Panc1 (cell line): ENCODE data around the gene NDUFB3. TPM values are rescaled to one million over a fixed set of nuclear protein-coding genes. Genes with fewer than 3 reads are reported as not detected.
"Not testable (repeated sequence)": the region's sequence is repeated elsewhere in the genome, so short reads cannot be mapped to it uniquely, and the experiment has no call there.

Source experiments
- ATAC-seq: fragments of 200-7000 bp; cut with Tn5 transposase; 2 replicates; pipeline ENCODE4 v1.9.1; 2020; ENCODE audit warnings: mild to moderate bottlenecking, moderate library complexity
- Bru-seq: library from RNA; stranded (reverse); fragments of 400-500 nt; gene quantifications from one replicate; lab custom pipeline; 2021; lab: Mats Ljungman, UMichigan
- BruChase-seq, 2 experiments: library from RNA; stranded (reverse); fragments of 400-500 nt; gene quantifications; one replicate each; lab custom pipeline; 2021; lab: Mats Ljungman, UMichigan
- BruUV-seq: library from RNA; stranded (reverse); fragments of 400-500 nt; replicated peaks from 2 replicates; lab custom pipeline; 2021; lab: Mats Ljungman, UMichigan
- CTCF ChIA-PET: fragments of 300-600 bp; sonication (Branson Sonifier 250); formaldehyde crosslinking; loops from one replicate; lab custom pipeline; 2022; ENCODE audit warnings: antibody characterized with exemption; lab: Charles Lee
- POLR2A ChIA-PET: fragments of 300-600 bp; sonication (Branson Sonifier 250); formaldehyde crosslinking; loops from one replicate; lab custom pipeline; 2022; ENCODE audit warnings: antibody characterized with exemption; lab: Charles Lee
- DNase-seq: peaks from one replicate; pipeline ENCODE4 v3.0.0-alpha.2; 2010; ENCODE audit warnings: low read depth, low spot score
- H3K27ac ChIP-seq: 2 replicates; pipeline ENCODE4 v1.5.1; 2011; ENCODE audit warnings: mild to moderate bottlenecking, low read length, inconsistent platforms
- H3K27me3 ChIP-seq: fragments of 200-500 bp; sonication (Bioruptor generic); 2 replicates; pipeline ENCODE4 v1.6.0; 2014; ENCODE audit warnings: low read length, inconsistent platforms; ENCODE audit not compliant: control insufficient read depth, insufficient read depth
- H3K36me3 ChIP-seq: fragments of 200-500 bp; sonication (Bioruptor generic); 2 replicates; pipeline ENCODE4 v1.5.1; 2014; ENCODE audit warnings: inconsistent platforms, mild to moderate bottlenecking, low read length, moderate library complexity; ENCODE audit not compliant: control insufficient read depth, insufficient read depth
- H3K4me1 ChIP-seq: 2 replicates; pipeline ENCODE4 v1.5.1; 2011; ENCODE audit warnings: inconsistent platforms, mild to moderate bottlenecking, low read length, moderate library complexity; ENCODE audit not compliant: control insufficient read depth, insufficient read depth
- H3K4me3 ChIP-seq, 2 experiments: 2 replicates each; pipeline ENCODE4 v1.5.1; 2011 to 2012; ENCODE audit warnings: low read depth in 2 of 2, low read length in 2 of 2, mild to moderate bottlenecking in 2 of 2, inconsistent platforms in 1 of 2, moderate library complexity in 1 of 2
- H3K9me3 ChIP-seq: fragments of 200-500 bp; sonication (Bioruptor generic); 2 replicates; pipeline ENCODE4 v1.5.1; 2014; ENCODE audit warnings: low read depth, mild to moderate bottlenecking, inconsistent platforms, low read length, moderate library complexity; ENCODE audit not compliant: control insufficient read depth, insufficient read depth
- POLR2AphosphoS5 ChIP-seq: IDR thresholded peaks from 2 replicates; pipeline ENCODE4 v1.6.1; 2012; ENCODE audit warnings: mild to moderate bottlenecking, low read depth, low read length, moderate library complexity
- SIN3A ChIP-seq: IDR thresholded peaks from 2 replicates; pipeline ENCODE4 v1.6.1; 2012; ENCODE audit warnings: low read depth, mild to moderate bottlenecking, low read length, moderate library complexity, borderline replicate concordance; ENCODE audit not compliant: insufficient read depth
- TCF7L2 ChIP-seq: IDR thresholded peaks from 2 replicates; pipeline ENCODE4 v1.6.1; 2011; ENCODE audit warnings: mild to moderate bottlenecking, low read depth, low read length, inconsistent platforms
- in situ Hi-C: cut with HindIII; loops from 2 replicates; pipeline ENCODE4 v1.10.0; 2016; ENCODE audit warnings: low sequenced_read_pairs, low pct_unique_long_range_greater_than_20kb
- intact Hi-C: fragments of 100-400 bp; cut with micrococcal nuclease; formaldehyde crosslinking; loops from one replicate; pipeline ENCODE4 v1.10.0; 2022; ENCODE audit not compliant: unreplicated experiment
- long read RNA-seq: library from polyadenylated mRNA; unstranded; transcript quantifications from one replicate; pipeline ENCODE4 v2.0.0, GENCODE V29; 2021; ENCODE audit not compliant: unreplicated experiment
- polyA plus RNA-seq: library from polyadenylated mRNA; unstranded; fragments of >200 nt; gene quantifications from one replicate; pipeline ENCODE4 v1.2.1, GENCODE V29; 2012; ENCODE audit warnings: missing spikeins; ENCODE audit not compliant: insufficient read length
- total RNA-seq: library from RNA; stranded (reverse); gene quantifications from one replicate; pipeline ENCODE4 v1.2.1, GENCODE V29; 2021; ENCODE audit not compliant: unreplicated experiment
- TF ChIP-seq, protein P1 (sequence below): fragments of 450-650 bp; IDR thresholded peaks from 2 replicates; pipeline ENCODE4 v1.5.1; 2017; ENCODE audit warnings: mild to moderate bottlenecking
- TF ChIP-seq, protein P2 (sequence below), 2 experiments: IDR thresholded peaks; 2 replicates each; pipeline ENCODE4 v1.6.1; 2011 to 2012; ENCODE audit warnings: low read depth in 2 of 2, control low read depth in 1 of 2, low read length in 1 of 2, mild to moderate bottlenecking in 1 of 2, moderate library complexity in 1 of 2; ENCODE audit not compliant: insufficient read depth in 1 of 2

The NDUFB3 gene
- total RNA-seq = 88.6 TPM
- polyA plus RNA-seq = 47.9 TPM
- Bru-seq, nascent RNA = percentile 58 among the genes with signal in this experiment
- BruChase-seq, experiment 1, labeled RNA remaining after a 2-hour chase = percentile 56 among the genes with signal in this experiment
- BruChase-seq, experiment 2, labeled RNA remaining after a 6-hour chase = percentile 63 among the genes with signal in this experiment
- long read RNA-seq, transcript NDUFB3-201 (3 exons, 755 nt) = major isoform, 58 of 72 reads
- long read RNA-seq, partial matches to known transcripts = 13 of 72 reads
- long read RNA-seq, other reads (novel, unspliced or antisense) = 0 of 72 reads

DNA sequence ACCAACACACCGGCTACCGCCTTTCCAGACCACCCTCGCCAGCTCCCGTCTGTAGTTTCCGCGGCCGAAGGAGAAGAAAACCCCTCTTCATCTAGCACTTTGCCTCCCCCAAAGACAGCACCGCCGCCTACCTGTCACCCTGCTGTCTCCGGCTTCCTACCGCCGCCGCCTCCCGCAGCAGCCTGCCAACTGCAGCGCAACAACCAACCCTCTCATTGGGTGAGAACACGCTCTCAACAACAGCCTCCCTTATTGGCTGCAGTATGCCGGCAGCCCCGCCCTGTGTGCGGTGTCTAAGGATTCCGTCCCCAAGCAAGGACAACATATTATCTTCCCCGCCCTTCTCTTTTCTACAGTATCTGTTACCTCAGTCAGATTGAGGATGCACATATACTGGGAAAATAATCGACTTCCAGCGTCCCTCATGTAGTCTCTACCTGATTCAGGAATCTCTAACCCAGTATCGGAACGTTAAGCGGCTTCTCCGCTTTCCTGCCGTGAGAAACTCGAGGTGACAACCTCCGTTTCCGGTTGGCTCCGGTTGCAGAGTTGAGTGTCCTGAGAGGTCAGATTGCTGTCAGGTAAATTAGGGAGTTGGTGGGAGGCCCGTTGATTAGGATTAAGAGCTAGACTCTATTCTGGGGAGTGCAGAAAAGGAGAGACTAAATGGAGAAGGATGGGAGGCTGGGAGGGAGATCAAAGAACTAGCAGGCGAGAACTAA, at the start of gene NDUFB3, which contains the start of gene HYCC2:
Gene NDUFB3 (plus strand): TSS at position 523 of the 722 bp plus-strand sequence. CDS start 6,882 bp downstream, outside the sequence.
Gene HYCC2 (minus strand): TSS at position 193 of the 722 bp plus-strand sequence. CDS start 47,662 bp downstream, outside the sequence.
- DNase-seq (peak; percentile 84), ATAC-seq (peak; percentile 99)
- peak; percentile 75 for TF ChIP-seq POLR2AphosphoS5
- TF ChIP-seq, protein P1, sequence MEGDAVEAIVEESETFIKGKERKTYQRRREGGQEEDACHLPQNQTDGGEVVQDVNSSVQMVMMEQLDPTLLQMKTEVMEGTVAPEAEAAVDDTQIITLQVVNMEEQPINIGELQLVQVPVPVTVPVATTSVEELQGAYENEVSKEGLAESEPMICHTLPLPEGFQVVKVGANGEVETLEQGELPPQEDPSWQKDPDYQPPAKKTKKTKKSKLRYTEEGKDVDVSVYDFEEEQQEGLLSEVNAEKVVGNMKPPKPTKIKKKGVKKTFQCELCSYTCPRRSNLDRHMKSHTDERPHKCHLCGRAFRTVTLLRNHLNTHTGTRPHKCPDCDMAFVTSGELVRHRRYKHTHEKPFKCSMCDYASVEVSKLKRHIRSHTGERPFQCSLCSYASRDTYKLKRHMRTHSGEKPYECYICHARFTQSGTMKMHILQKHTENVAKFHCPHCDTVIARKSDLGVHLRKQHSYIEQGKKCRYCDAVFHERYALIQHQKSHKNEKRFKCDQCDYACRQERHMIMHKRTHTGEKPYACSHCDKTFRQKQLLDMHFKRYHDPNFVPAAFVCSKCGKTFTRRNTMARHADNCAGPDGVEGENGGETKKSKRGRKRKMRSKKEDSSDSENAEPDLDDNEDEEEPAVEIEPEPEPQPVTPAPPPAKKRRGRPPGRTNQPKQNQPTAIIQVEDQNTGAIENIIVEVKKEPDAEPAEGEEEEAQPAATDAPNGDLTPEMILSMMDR = no peak
- TF ChIP-seq TCF7L2 = peak; percentile 65; the same call in 1 of the 2 replicates
- peak; percentile 97 for TF ChIP-seq SIN3A
- TF ChIP-seq, protein P2, sequence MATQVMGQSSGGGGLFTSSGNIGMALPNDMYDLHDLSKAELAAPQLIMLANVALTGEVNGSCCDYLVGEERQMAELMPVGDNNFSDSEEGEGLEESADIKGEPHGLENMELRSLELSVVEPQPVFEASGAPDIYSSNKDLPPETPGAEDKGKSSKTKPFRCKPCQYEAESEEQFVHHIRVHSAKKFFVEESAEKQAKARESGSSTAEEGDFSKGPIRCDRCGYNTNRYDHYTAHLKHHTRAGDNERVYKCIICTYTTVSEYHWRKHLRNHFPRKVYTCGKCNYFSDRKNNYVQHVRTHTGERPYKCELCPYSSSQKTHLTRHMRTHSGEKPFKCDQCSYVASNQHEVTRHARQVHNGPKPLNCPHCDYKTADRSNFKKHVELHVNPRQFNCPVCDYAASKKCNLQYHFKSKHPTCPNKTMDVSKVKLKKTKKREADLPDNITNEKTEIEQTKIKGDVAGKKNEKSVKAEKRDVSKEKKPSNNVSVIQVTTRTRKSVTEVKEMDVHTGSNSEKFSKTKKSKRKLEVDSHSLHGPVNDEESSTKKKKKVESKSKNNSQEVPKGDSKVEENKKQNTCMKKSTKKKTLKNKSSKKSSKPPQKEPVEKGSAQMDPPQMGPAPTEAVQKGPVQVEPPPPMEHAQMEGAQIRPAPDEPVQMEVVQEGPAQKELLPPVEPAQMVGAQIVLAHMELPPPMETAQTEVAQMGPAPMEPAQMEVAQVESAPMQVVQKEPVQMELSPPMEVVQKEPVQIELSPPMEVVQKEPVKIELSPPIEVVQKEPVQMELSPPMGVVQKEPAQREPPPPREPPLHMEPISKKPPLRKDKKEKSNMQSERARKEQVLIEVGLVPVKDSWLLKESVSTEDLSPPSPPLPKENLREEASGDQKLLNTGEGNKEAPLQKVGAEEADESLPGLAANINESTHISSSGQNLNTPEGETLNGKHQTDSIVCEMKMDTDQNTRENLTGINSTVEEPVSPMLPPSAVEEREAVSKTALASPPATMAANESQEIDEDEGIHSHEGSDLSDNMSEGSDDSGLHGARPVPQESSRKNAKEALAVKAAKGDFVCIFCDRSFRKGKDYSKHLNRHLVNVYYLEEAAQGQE (IDR thresholded peaks at IDR 0.05; ENCODE audit: insufficient read depth in 1 of 2, low read depth in 2 of 2, low read length in 1 of 2) = no peak
- Histone ChIP-seq H3K36me3 (no peaks in the 10 kb centered on the region), H3K4me1 (peaks cover 22% of the 10 kb centered on the region), H3K4me3 (peak within 1 kb of the TSS; percentile 92 to 99), H3K9me3 (no peaks in the 10 kb centered on the region), H3K27ac (peak within 1 kb of the TSS; percentile 94), H3K27me3 (no peaks in the 10 kb centered on the region)
- CTCF ChIA-PET = interaction anchor here (1.1 kb wide), 1 partner anchor 87 kb away, joined by 3 read pairs; no protein-coding TSS in a partner anchor
- BruUV-seq = no TSS peak
- in situ Hi-C loops (no loop called here), intact Hi-C loops (no loop called here)
- POLR2A ChIA-PET = interaction anchor here (0.6 kb wide), 1 partner anchor 165 kb away, joined by 4 read pairs; no protein-coding TSS in a partner anchor

DNA sequence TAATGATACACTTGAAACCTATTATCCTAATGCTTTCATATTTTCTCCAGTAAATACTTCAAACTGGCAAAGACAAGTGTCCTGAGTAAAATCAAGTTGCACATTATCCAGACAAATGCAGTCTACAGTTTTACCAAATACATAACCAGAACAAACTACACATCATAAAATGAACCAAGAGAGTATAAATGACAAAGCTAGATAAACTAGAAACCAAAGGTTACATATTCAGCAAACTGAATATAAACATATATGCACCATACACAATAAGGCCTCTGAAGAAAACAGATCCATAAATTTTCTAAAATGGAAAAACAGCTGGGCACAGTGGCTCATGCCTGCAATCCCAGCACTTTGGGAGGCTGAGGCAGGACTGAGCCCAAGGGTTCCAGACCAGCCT, 47.3 kb upstream of the NDUFB3 start:
- ATAC-seq (no peak), DNase-seq (no peak)
- intact Hi-C loops = no loop called here
- Histone ChIP-seq H3K36me3 (peaks cover 2% of the 10 kb centered on the region; the same call in 1 of the 2 replicates), H3K9me3 (no peaks in the 10 kb centered on the region), H3K4me3 (no peak overlapping the region), H3K27me3 (no peaks in the 10 kb centered on the region), H3K4me1 (no peaks in the 10 kb centered on the region), H3K27ac (no peak overlapping the region)
- BruUV-seq = no TSS peak
- POLR2A ChIA-PET = interaction anchor here (0.7 kb wide), 1 partner anchor 384 kb away, joined by 3 read pairs; no protein-coding TSS in a partner anchor
- TF ChIP-seq TCF7L2 (no peak), SIN3A (no peak), POLR2AphosphoS5 (no peak)
- TF ChIP-seq, protein P1 = no peak
- TF ChIP-seq, protein P2 (IDR thresholded peaks at IDR 0.05; ENCODE audit: insufficient read depth in 1 of 2, low read depth in 2 of 2, low read length in 1 of 2) = no peak
- in situ Hi-C loops = no loop called here
- CTCF ChIA-PET = no interaction called here

DNA sequence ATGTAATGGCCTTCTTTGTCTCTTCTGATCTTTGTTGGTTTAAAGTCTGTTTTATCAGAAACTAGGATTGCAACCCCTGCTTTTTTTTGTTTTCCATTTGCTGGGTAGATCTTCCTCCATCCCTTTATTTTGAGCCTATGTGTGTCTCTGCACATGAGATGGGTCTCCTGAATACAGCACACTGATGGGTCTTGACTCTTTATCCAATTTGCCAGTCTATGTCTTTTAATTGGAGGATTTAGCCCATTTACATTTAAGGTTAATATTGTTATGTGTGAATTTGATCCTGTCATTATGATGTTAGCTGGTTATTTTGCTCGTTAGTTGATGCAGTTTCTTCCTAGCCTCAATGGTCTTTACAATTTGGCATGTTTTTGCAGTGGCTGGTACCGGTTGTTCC, 37.4 kb upstream of the NDUFB3 start:
- H3K4me1 ChIP-seq, H3K9me3 ChIP-seq, H3K4me3 ChIP-seq, H3K27me3 ChIP-seq, ATAC-seq, DNase-seq, POLR2A ChIA-PET, BruUV-seq, H3K36me3 ChIP-seq, intact Hi-C loops, H3K27ac ChIP-seq, in situ Hi-C loops: not testable (repeated sequence)
- CTCF ChIA-PET = interaction anchor here (0.7 kb wide), 1 partner anchor 15 kb away, joined by 4 read pairs; no protein-coding TSS in a partner anchor
